ENCODE data around the gene CLDN14.

CLDN14 gene

GRCh38 chr21:36510911-36511310, 31.0 kb upstream of the CLDN14 start:
- H3K9me3 Mint-ChIP-seq: no peaks in the 10 kb centered on the region
- no peak overlapping the region for H3K27ac Mint-ChIP-seq
- peaks cover 0 to 9% of the 10 kb centered on the region in 2 donors for H3K4me1 Mint-ChIP-seq (ENCODE audit: low read depth in 2 of 2)
- peaks cover 56 to 60% of the 10 kb centered on the region in 2 donors for H3K27me3 Mint-ChIP-seq
- no peak overlapping the region for H3K4me3 Mint-ChIP-seq
- H3K36me3 Mint-ChIP-seq (ENCODE audit: insufficient read depth): peaks cover 2% of the 10 kb centered on the region
- ATAC-seq (replicated peaks): no peak
- no peak for DNase-seq

- Mint-ChIP-seq H3K36me3 (ENCODE audit: insufficient read depth) (peaks cover 2% of the 10 kb centered on the region), H3K27me3 (peaks cover 56 to 68% of the 10 kb centered on the region in 2 donors), H3K27ac (no peak overlapping the region), H3K4me1 (ENCODE audit: low read depth in 2 of 2) (peaks cover 0 to 9% of the 10 kb centered on the region in 2 donors), H3K4me3 (no peak overlapping the region), H3K9me3 (no peaks in the 10 kb centered on the region)
- DNase-seq (no peak), ATAC-seq (replicated peaks) (no peak)
Measured at GRCh38 chr21:36509973-36510664, 30.2 kb upstream of the CLDN14 start.

GRCh38 chr21:36508948-36509347, 29.0 kb upstream of the CLDN14 start:
- peaks cover 51 to 63% of the 10 kb centered on the region in 2 donors for H3K27me3 Mint-ChIP-seq
- no peak overlapping the region for H3K4me3 Mint-ChIP-seq
- no peak overlapping the region for H3K27ac Mint-ChIP-seq
- no peak for ATAC-seq (replicated peaks)
- no peak for DNase-seq
- H3K9me3 Mint-ChIP-seq: no peaks in the 10 kb centered on the region
- H3K4me1 Mint-ChIP-seq (ENCODE audit: low read depth in 2 of 2): peaks cover 0 to 9% of the 10 kb centered on the region in 2 donors
- no peaks in the 10 kb centered on the region for H3K36me3 Mint-ChIP-seq (ENCODE audit: insufficient read depth)

GRCh38 chr21:36507397-36508018, 27.6 kb upstream of the CLDN14 start:
- ATAC-seq (replicated peaks): no peak
- H3K27ac Mint-ChIP-seq: no peak overlapping the region
- peaks cover 0 to 8% of the 10 kb centered on the region in 2 donors for H3K4me1 Mint-ChIP-seq (ENCODE audit: low read depth in 2 of 2)
- no peak for DNase-seq
- H3K27me3 Mint-ChIP-seq: peaks cover 50 to 62% of the 10 kb centered on the region in 2 donors
- no peaks in the 10 kb centered on the region for H3K36me3 Mint-ChIP-seq (ENCODE audit: insufficient read depth)
- no peaks in the 10 kb centered on the region for H3K9me3 Mint-ChIP-seq
- no peak overlapping the region for H3K4me3 Mint-ChIP-seq

- Mint-ChIP-seq H3K4me3 (no peak overlapping the region), H3K36me3 (ENCODE audit: insufficient read depth) (no peaks in the 10 kb centered on the region), H3K27me3 (peaks cover 42 to 52% of the 10 kb centered on the region in 2 donors), H3K27ac (peak overlapping the region in 1 of 2 donors; percentile 35), H3K4me1 (ENCODE audit: low read depth in 2 of 2) (peaks cover 0 to 3% of the 10 kb centered on the region in 2 donors), H3K9me3 (no peaks in the 10 kb centered on the region)
- ATAC-seq (replicated peaks) (no peak), DNase-seq (no peak)
Measured at GRCh38 chr21:36506482-36506881, 26.6 kb upstream of the CLDN14 start.

- Mint-ChIP-seq H3K36me3 (ENCODE audit: insufficient read depth) (no peaks in the 10 kb centered on the region), H3K4me3 (no peak overlapping the region), H3K27ac (no peak overlapping the region), H3K4me1 (ENCODE audit: low read depth in 2 of 2) (peaks cover 0 to 3% of the 10 kb centered on the region in 2 donors), H3K9me3 (no peaks in the 10 kb centered on the region), H3K27me3 (peaks cover 32 to 60% of the 10 kb centered on the region in 2 donors)
- ATAC-seq (replicated peaks): no peak
- DNase-seq: peak; percentile 26 to 35 (median 33)
Measured at GRCh38 chr21:36504067-36505058, 24.4 kb upstream of the CLDN14 start.

GRCh38 chr21:36502365-36502764, 22.4 kb upstream of the CLDN14 start:
- H3K9me3 Mint-ChIP-seq: no peaks in the 10 kb centered on the region
- H3K36me3 Mint-ChIP-seq (ENCODE audit: insufficient read depth): no peaks in the 10 kb centered on the region
- H3K4me3 Mint-ChIP-seq: no peak overlapping the region
- DNase-seq (no peak), ATAC-seq (replicated peaks) (no peak)
- H3K4me1 Mint-ChIP-seq (ENCODE audit: low read depth in 2 of 2): peaks cover 0 to 3% of the 10 kb centered on the region in 2 donors
- no peak overlapping the region for H3K27ac Mint-ChIP-seq
- peaks cover 20 to 44% of the 10 kb centered on the region in 2 donors for H3K27me3 Mint-ChIP-seq

- H3K4me1 Mint-ChIP-seq (ENCODE audit: low read depth in 2 of 2): peaks cover 0 to 3% of the 10 kb centered on the region in 2 donors
- no peak for DNase-seq
- H3K27ac Mint-ChIP-seq: no peak overlapping the region
- H3K4me3 Mint-ChIP-seq: no peak overlapping the region
- no peaks in the 10 kb centered on the region for H3K36me3 Mint-ChIP-seq (ENCODE audit: insufficient read depth)
- H3K27me3 Mint-ChIP-seq: peaks cover 14 to 36% of the 10 kb centered on the region in 2 donors
- no peaks in the 10 kb centered on the region for H3K9me3 Mint-ChIP-seq
- ATAC-seq (replicated peaks): no peak
Measured at GRCh38 chr21:36501589-36501892, 21.6 kb upstream of the CLDN14 start.

- no peak overlapping the region for H3K4me3 Mint-ChIP-seq
- peaks cover 0 to 2% of the 10 kb centered on the region in 2 donors for H3K4me1 Mint-ChIP-seq (ENCODE audit: low read depth in 2 of 2)
- H3K27ac Mint-ChIP-seq: no peak overlapping the region
- no peak for DNase-seq
- no peaks in the 10 kb centered on the region for H3K9me3 Mint-ChIP-seq
- ATAC-seq (replicated peaks): no peak
- no peaks in the 10 kb centered on the region for H3K36me3 Mint-ChIP-seq (ENCODE audit: insufficient read depth)
- H3K27me3 Mint-ChIP-seq: peaks cover 6 to 19% of the 10 kb centered on the region in 2 donors
Measured at GRCh38 chr21:36499578-36500471, 19.9 kb upstream of the CLDN14 start.

- Mint-ChIP-seq H3K27me3 (peaks cover 10 to 24% of the 10 kb centered on the region in 2 donors), H3K4me3 (no peak overlapping the region), H3K4me1 (ENCODE audit: low read depth in 2 of 2) (peaks cover 0 to 2% of the 10 kb centered on the region in 2 donors), H3K9me3 (no peaks in the 10 kb centered on the region), H3K27ac (peak overlapping the region in 1 of 2 donors; percentile 8), H3K36me3 (ENCODE audit: insufficient read depth) (no peaks in the 10 kb centered on the region)
- ATAC-seq (replicated peaks) (no peak), DNase-seq (no peak)
Measured at GRCh38 chr21:36494557-36494956, 14.6 kb upstream of the CLDN14 start.

- H3K36me3 Mint-ChIP-seq (ENCODE audit: insufficient read depth): no peaks in the 10 kb centered on the region
- peaks cover 24 to 31% of the 10 kb centered on the region in 2 donors for H3K27me3 Mint-ChIP-seq
- H3K27ac Mint-ChIP-seq: no peak overlapping the region
- H3K4me3 Mint-ChIP-seq: no peak overlapping the region
- H3K4me1 Mint-ChIP-seq (ENCODE audit: low read depth in 2 of 2): peaks cover 0 to 2% of the 10 kb centered on the region in 2 donors
- DNase-seq: no peak
- no peak for ATAC-seq (replicated peaks)
- no peaks in the 10 kb centered on the region for H3K9me3 Mint-ChIP-seq
Measured at GRCh38 chr21:36491209-36491910, 11.4 kb upstream of the CLDN14 start.

- Mint-ChIP-seq H3K9me3 (no peaks in the 10 kb centered on the region), H3K27ac (no peak overlapping the region), H3K4me3 (no peak overlapping the region), H3K36me3 (ENCODE audit: insufficient read depth) (no peaks in the 10 kb centered on the region), H3K27me3 (peaks cover 32 to 41% of the 10 kb centered on the region in 2 donors), H3K4me1 (ENCODE audit: low read depth in 2 of 2) (no peaks in the 10 kb centered on the region)
- DNase-seq (no peak), ATAC-seq (replicated peaks) (no peak)
Measured at GRCh38 chr21:36489776-36490165, 9.8 kb upstream of the CLDN14 start.
